ENCODE data around the gene FAM13A. TPM values are rescaled to one million over a fixed set of nuclear protein-coding genes. Genes with fewer than 3 reads are reported as not detected.

FAM13A gene
- polyA plus RNA-seq, 1 of the 3 experiments (the other 2 are of a cell fraction), result 0.67 TPM

- Histone ChIP-seq H3K9me3 (no peaks in the 10 kb centered on the region), H3K27me3 (ENCODE audit: insufficient read depth) (no peaks in the 10 kb centered on the region), H3K4me2 (no peak overlapping the region), H3K9ac (no peak overlapping the region), H3K9me2 (no peaks in the 10 kb centered on the region), H3K79me2 (ENCODE audit: insufficient read depth) (no peaks in the 10 kb centered on the region), H3F3A (replicated peaks; ENCODE audit: insufficient read depth) (no peaks in the 10 kb centered on the region), H4K20me1 (ENCODE audit: insufficient read depth) (no peaks in the 10 kb centered on the region), H3K4me1 (ENCODE audit: control insufficient read depth in 1 of 2, insufficient read depth in 2 of 2, low read depth in 1 of 2, low read length in 1 of 2) (peaks cover 0 to 2% of the 10 kb centered on the region in 2 experiments; a peak in 2 of 4 replicates), H3K4me3 (ENCODE audit: low read depth in 2 of 2, low read length in 1 of 2) (no peak overlapping the region), H3K36me3 (replicated peaks in 1 of 2; ENCODE audit: control insufficient read depth in 1 of 2, insufficient read depth in 2 of 2, low read length in 1 of 2) (no peaks in the 10 kb centered on the region), H2AFZ (ENCODE audit: low read depth) (no peak overlapping the region), H3K27ac (ENCODE audit: low read depth in 2 of 2, low read length in 1 of 2) (no peak overlapping the region)
- TF ChIP-seq MAX (IDR thresholded peaks at IDR 0.05; ENCODE audit: low read depth), result no peak
- TF ChIP-seq SMC3 (IDR thresholded peaks at IDR 0.05; ENCODE audit: low read depth, low read length), result no peak
- TF ChIP-seq MXI1 (IDR thresholded peaks at IDR 0.05; ENCODE audit: low read depth, low read length), result no peak
- no peak for TF ChIP-seq FOXJ3 (CRISPR knock-in tag; IDR thresholded peaks at IDR 0.05)
- TF ChIP-seq RAD21 (IDR thresholded peaks at IDR 0.05; ENCODE audit: low read length), result no peak
- no peak for TF ChIP-seq TAF1 (IDR thresholded peaks at IDR 0.05; ENCODE audit: borderline replicate concordance, low read depth, low read length)
- no peak for TF ChIP-seq MEF2A (IDR thresholded peaks at IDR 0.05; ENCODE audit: borderline replicate concordance, low read depth)
- no peak for TF ChIP-seq NRF1 (IDR thresholded peaks at IDR 0.05; ENCODE audit: low read depth, low read length)
- no peak for TF ChIP-seq RCOR1 (IDR thresholded peaks at IDR 0.05; ENCODE audit: low read length)
- TF ChIP-seq GATA2 (CRISPR knock-in tag; IDR thresholded peaks at IDR 0.05), result no peak
- POLR2A ChIA-PET, result no interaction called here
- 76% methylated on average over 8 of the region's 8 CpGs for WGBS (ENCODE audit: low lambda C conversion rate)
- no peak for DNase-seq
- CTCF ChIA-PET, result interaction anchor here (1.1 kb wide), 1 partner anchor 25 kb away, joined by 3 read pairs; no protein-coding TSS in a partner anchor
Measured at GRCh38 chr4:88843067-88843685, 213.8 kb downstream of the FAM13A start.

DNA sequence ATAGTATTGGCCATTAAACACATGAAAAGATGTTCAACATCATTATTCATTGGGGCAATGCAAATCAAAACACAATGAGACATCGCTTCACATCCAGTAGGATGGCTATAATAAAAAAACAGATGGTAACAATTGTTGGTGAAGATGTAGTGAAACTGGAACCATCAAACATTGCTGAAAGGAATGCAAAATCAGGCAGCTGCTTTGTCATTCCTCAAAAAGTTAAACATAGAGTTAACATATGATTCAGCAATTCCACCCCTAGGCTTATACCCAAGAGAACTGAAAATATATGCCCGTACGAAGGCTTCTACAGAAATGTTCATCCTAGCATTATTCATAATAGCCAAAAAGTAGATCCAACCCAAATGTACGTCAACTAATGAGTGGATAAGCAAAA lies 215.3 kb downstream of the FAM13A start:
- Histone ChIP-seq H3K36me3 (replicated peaks in 1 of 2; ENCODE audit: control insufficient read depth in 1 of 2, insufficient read depth in 2 of 2, low read length in 1 of 2) (no peaks in the 10 kb centered on the region), H3F3A (replicated peaks; ENCODE audit: insufficient read depth) (no peaks in the 10 kb centered on the region), H3K4me3 (ENCODE audit: low read depth in 2 of 2, low read length in 1 of 2) (no peak overlapping the region), H3K79me2 (ENCODE audit: insufficient read depth) (no peaks in the 10 kb centered on the region), H3K9me2 (no peaks in the 10 kb centered on the region), H3K9me3 (no peaks in the 10 kb centered on the region), H3K4me2 (no peak overlapping the region), H3K4me1 (ENCODE audit: control insufficient read depth in 1 of 2, insufficient read depth in 2 of 2, low read depth in 1 of 2, low read length in 1 of 2) (peaks cover 0 to 2% of the 10 kb centered on the region in 2 experiments; a peak in 2 of 4 replicates), H3K27ac (ENCODE audit: low read depth in 2 of 2, low read length in 1 of 2) (no peak overlapping the region), H4K20me1 (ENCODE audit: insufficient read depth) (no peaks in the 10 kb centered on the region), H3K9ac (no peak overlapping the region), H3K27me3 (ENCODE audit: insufficient read depth) (no peaks in the 10 kb centered on the region), H2AFZ (ENCODE audit: low read depth) (no peak overlapping the region)
- DNase-seq, result no peak
- POLR2A ChIA-PET, result no interaction called here
- CTCF ChIA-PET, result no interaction called here
- no peak for TF ChIP-seq EZH2phosphoT487 (IDR thresholded peaks at IDR 0.05; ENCODE audit: borderline replicate concordance, low read depth)
- no peak for TF ChIP-seq USF2 (IDR thresholded peaks at IDR 0.05; ENCODE audit: borderline replicate concordance, low read depth, low read length)
- TF ChIP-seq NFIC (IDR thresholded peaks at IDR 0.05; ENCODE audit: borderline replicate concordance), result no peak
- TF ChIP-seq EP300 (IDR thresholded peaks at IDR 0.05; ENCODE audit: borderline replicate concordance in 1 of 2, low read depth in 1 of 2, low read length in 1 of 2), result no peak
- TF ChIP-seq MAX (IDR thresholded peaks at IDR 0.05; ENCODE audit: low read depth), result no peak
- TF ChIP-seq RAD21 (IDR thresholded peaks at IDR 0.05; ENCODE audit: low read length), result no peak
- TF ChIP-seq RFX5 (IDR thresholded peaks at IDR 0.05; ENCODE audit: low read length), result no peak
- 88% methylated on average over 4 of the region's 4 CpGs for WGBS (ENCODE audit: low lambda C conversion rate)
